NCI-H526 (cell line): ENCODE measurements around the gene ENTPD2.

Source experiments
- DNase-seq, 2 experiments: peaks; one replicate each; lab custom pipeline; 2025; lab: John Stamatoyannopoulos, UW

Gene ENTPD2

GRCh38 chr9:137015976-137016375 lies 37.9 kb downstream of the ENTPD2 start:
- DNase-seq: no peak

GRCh38 chr9:137015540-137015930 lies 38.3 kb downstream of the ENTPD2 start:
- DNase-seq: no peak

GRCh38 chr9:137014776-137015539 lies 38.9 kb downstream of the ENTPD2 start:
- no peak for DNase-seq

- DNase-seq: no peak
Measured at GRCh38 chr9:137014166-137014565, 39.7 kb downstream of the ENTPD2 start.

- no peak for DNase-seq
Measured at GRCh38 chr9:137013571-137013940, 40.3 kb downstream of the ENTPD2 start.

- peak in 1 of 2 experiments; percentile 17 for DNase-seq
Measured at GRCh38 chr9:137012694-137013570, 40.9 kb downstream of the ENTPD2 start.

- DNase-seq: no peak
Measured at GRCh38 chr9:137011907-137012675, 41.8 kb downstream of the ENTPD2 start.

- no peak for DNase-seq
Measured at GRCh38 chr9:137011156-137011555, 42.7 kb downstream of the ENTPD2 start.

GRCh38 chr9:137009938-137010732 lies 43.7 kb downstream of the ENTPD2 start:
- DNase-seq: no peak

- no peak for DNase-seq
Measured at GRCh38 chr9:137009217-137009616, 44.6 kb downstream of the ENTPD2 start.

GRCh38 chr9:137008312-137008711 lies 45.5 kb downstream of the ENTPD2 start:
- DNase-seq: no peak

GRCh38 chr9:137007816-137008270 lies 46.0 kb downstream of the ENTPD2 start:
- no peak for DNase-seq

- peak in 1 of 2 experiments; percentile 13 for DNase-seq
Measured at GRCh38 chr9:137007108-137007815, 46.6 kb downstream of the ENTPD2 start.

- no peak for DNase-seq
Measured at GRCh38 chr9:137006116-137007003, 47.5 kb downstream of the ENTPD2 start.

GRCh38 chr9:137004285-137004684 lies 49.6 kb downstream of the ENTPD2 start:
- peak in 1 of 2 experiments; percentile 22 for DNase-seq

GRCh38 chr9:137002646-137003041 lies 51.2 kb downstream of the ENTPD2 start:
- no peak for DNase-seq

- DNase-seq: no peak
Measured at GRCh38 chr9:137001857-137002645, 51.8 kb downstream of the ENTPD2 start.

- DNase-seq: no peak
Measured at GRCh38 chr9:137000177-137000930, 53.5 kb downstream of the ENTPD2 start.
